MM.1S (cell line): ENCODE results near the gene ZNF598.

ENCODE experiments used
- EZH2 ChIP-seq: fragments of 300-600 bp; sonication (generic); optimal IDR thresholded peaks from 2 replicates; pipeline ENCODE3; 2017; ENCODE audit warnings: low read depth, mild to moderate bottlenecking, antibody characterized with exemption, low read length, mixed read lengths
- EZH2phosphoT487 ChIP-seq: fragments of 300-600 bp; sonication (generic); IDR thresholded peaks from 2 replicates; pipeline ENCODE4 v1.6.1; 2018; ENCODE audit warnings: antibody characterized with exemption, low read length
- TF ChIP-seq, protein P1 (sequence below): fragments of 300-600 bp; sonication (generic); IDR thresholded peaks from 2 replicates; pipeline ENCODE4 v1.5.1; 2016; ENCODE audit warnings: antibody characterized with exemption, low read length, mixed read lengths

DNA sequence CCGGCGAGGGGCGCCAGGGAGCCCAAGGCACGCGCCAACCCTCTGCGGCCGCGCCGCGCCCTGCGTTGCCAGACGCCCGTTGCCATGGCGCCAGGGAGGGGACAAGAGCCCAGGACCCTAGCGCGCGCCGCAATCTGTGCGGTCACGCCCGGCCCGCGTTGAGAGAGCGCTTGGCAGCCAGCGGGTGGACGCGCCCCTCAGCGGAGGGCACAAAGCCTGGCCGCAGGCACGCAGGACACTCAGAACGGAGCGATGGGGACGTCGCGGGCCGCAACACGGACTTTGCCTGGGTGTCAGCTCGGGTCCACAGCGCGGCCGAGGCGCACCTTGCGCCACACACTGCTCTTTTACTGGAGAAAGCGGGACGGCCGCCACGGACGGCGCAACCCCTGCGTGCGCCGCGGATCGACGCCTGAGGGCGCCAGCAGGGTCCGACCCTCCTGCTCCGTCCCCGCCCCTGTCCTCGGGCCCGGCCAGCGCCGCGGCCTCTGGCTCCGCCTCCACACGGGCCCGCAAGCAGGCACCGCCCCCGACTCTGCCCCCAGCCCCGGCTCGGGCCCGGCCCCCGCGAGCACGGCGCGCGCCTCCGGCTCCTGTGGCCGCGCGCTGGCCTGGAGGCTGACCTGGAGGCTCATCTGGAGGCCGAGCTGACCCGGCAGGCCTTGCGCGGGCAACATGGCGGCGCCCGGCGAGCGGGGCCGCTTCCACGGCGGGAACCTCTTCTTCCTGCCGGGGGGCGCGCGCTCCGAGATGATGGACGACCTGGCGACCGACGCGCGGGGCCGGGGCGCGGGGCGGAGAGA lies 25.9 kb downstream of the ZNF598 start, which contains the start of gene GFER:
- TF ChIP-seq, protein P1, sequence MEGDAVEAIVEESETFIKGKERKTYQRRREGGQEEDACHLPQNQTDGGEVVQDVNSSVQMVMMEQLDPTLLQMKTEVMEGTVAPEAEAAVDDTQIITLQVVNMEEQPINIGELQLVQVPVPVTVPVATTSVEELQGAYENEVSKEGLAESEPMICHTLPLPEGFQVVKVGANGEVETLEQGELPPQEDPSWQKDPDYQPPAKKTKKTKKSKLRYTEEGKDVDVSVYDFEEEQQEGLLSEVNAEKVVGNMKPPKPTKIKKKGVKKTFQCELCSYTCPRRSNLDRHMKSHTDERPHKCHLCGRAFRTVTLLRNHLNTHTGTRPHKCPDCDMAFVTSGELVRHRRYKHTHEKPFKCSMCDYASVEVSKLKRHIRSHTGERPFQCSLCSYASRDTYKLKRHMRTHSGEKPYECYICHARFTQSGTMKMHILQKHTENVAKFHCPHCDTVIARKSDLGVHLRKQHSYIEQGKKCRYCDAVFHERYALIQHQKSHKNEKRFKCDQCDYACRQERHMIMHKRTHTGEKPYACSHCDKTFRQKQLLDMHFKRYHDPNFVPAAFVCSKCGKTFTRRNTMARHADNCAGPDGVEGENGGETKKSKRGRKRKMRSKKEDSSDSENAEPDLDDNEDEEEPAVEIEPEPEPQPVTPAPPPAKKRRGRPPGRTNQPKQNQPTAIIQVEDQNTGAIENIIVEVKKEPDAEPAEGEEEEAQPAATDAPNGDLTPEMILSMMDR = peak; percentile 39
- TF ChIP-seq EZH2 (no peak), EZH2phosphoT487 (no peak)
